Activated CD8-positive, alpha-beta T cell treated with anti-CD3 and anti-CD28 coated beads for 36 hours (primary cell): ENCODE data around the gene ELMO2. TPM values are rescaled to one million over a fixed set of nuclear protein-coding genes. Genes with fewer than 3 reads are reported as not detected.

Source experiments
- ATAC-seq: fragments of 200-7000 bp; cut with Tn5 transposase; one replicate; pipeline ENCODE4 v1.10.0; 2021; ENCODE audit warnings: mild to moderate bottlenecking, moderate library complexity
- CTCF ChIA-PET: fragments of 350-600 bp; sonication (Branson Sonifier 250); formaldehyde crosslinking; loops from one replicate; lab custom pipeline; 2021; ENCODE audit warnings: antibody characterized with exemption; lab: Charles Lee
- POLR2A ChIA-PET: fragments of 350-600 bp; sonication (Branson Sonifier 250); formaldehyde crosslinking; loops from one replicate; lab custom pipeline; 2021; ENCODE audit warnings: antibody characterized with exemption; lab: Charles Lee
- DNase-seq: peaks from one replicate; pipeline ENCODE4 v3.0.0-alpha.2; 2020
- H3K27ac Mint-ChIP-seq: one replicate; pipeline ENCODE4 v1.8.0; 2021; ENCODE audit warnings: mild to moderate bottlenecking, mixed read lengths
- H3K27me3 Mint-ChIP-seq: one replicate; pipeline ENCODE4 v1.8.0; 2021; ENCODE audit warnings: mixed read lengths
- H3K36me3 Mint-ChIP-seq: one replicate; pipeline ENCODE4 v1.8.0; 2021; ENCODE audit warnings: low read depth, mixed read lengths
- H3K4me1 Mint-ChIP-seq: one replicate; pipeline ENCODE4 v1.8.0; 2021; ENCODE audit warnings: low read depth, mixed read lengths
- H3K4me3 Mint-ChIP-seq: one replicate; pipeline ENCODE4 v1.8.0; 2021; ENCODE audit warnings: mild to moderate bottlenecking, moderate library complexity, mixed read lengths
- H3K9me3 Mint-ChIP-seq: one replicate; pipeline ENCODE4 v1.8.0; 2021; ENCODE audit warnings: mixed read lengths
- intact Hi-C: fragments of 100-400 bp; cut with micrococcal nuclease; formaldehyde crosslinking; loops from one replicate; pipeline ENCODE4 v1.10.0; 2022
- total RNA-seq, 2 experiments: library from RNA; stranded (reverse); gene quantifications; one replicate each; pipeline ENCODE4 v1.2.3, GENCODE V29; 2021
- TF ChIP-seq, protein P1 (sequence below): fragments of 200-600 bp; IDR thresholded peaks from one replicate; pipeline ENCODE4 v1.8.0; 2022; ENCODE audit warnings: antibody characterized with exemption, mild to moderate bottlenecking

The ELMO2 gene
- total RNA-seq, 2 experiments from 2014 or later = 36.2 to 38.1 TPM

DNA sequence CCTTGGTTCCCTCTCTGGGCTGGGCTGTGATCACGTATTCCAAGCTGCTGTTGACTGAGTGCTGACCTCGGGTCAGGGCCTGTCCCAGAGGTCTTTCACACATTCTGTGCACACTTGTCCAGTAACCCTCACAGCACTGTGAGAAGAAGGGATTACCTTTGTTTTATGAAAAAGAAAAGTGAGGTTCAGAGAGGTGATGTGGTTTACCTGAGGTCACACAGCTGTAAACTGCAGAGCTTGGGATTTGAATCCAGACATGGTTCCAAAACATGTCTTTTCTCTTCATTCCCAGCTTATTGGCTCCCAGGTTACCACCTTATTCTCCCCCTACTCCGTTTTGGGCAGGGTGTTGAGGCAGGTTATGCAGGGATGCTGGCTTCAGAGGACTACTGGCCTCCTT lies 69.7 kb downstream of the ELMO2 start:
- Mint-ChIP-seq H3K4me1 (no peaks in the 10 kb centered on the region), H3K9me3 (no peaks in the 10 kb centered on the region), H3K27me3 (peaks cover 17% of the 10 kb centered on the region), H3K36me3 (no peaks in the 10 kb centered on the region), H3K4me3 (no peak overlapping the region), H3K27ac (no peak overlapping the region)
- DNase-seq = no peak
- CTCF ChIA-PET = interaction anchor here (1.4 kb wide), 1 partner anchor 12 kb away, joined by 3 read pairs; no protein-coding TSS in a partner anchor
- intact Hi-C loops = no loop called here
- TF ChIP-seq, protein P1, sequence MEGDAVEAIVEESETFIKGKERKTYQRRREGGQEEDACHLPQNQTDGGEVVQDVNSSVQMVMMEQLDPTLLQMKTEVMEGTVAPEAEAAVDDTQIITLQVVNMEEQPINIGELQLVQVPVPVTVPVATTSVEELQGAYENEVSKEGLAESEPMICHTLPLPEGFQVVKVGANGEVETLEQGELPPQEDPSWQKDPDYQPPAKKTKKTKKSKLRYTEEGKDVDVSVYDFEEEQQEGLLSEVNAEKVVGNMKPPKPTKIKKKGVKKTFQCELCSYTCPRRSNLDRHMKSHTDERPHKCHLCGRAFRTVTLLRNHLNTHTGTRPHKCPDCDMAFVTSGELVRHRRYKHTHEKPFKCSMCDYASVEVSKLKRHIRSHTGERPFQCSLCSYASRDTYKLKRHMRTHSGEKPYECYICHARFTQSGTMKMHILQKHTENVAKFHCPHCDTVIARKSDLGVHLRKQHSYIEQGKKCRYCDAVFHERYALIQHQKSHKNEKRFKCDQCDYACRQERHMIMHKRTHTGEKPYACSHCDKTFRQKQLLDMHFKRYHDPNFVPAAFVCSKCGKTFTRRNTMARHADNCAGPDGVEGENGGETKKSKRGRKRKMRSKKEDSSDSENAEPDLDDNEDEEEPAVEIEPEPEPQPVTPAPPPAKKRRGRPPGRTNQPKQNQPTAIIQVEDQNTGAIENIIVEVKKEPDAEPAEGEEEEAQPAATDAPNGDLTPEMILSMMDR = no peak
- POLR2A ChIA-PET = no interaction called here
- no peak for ATAC-seq

DNA sequence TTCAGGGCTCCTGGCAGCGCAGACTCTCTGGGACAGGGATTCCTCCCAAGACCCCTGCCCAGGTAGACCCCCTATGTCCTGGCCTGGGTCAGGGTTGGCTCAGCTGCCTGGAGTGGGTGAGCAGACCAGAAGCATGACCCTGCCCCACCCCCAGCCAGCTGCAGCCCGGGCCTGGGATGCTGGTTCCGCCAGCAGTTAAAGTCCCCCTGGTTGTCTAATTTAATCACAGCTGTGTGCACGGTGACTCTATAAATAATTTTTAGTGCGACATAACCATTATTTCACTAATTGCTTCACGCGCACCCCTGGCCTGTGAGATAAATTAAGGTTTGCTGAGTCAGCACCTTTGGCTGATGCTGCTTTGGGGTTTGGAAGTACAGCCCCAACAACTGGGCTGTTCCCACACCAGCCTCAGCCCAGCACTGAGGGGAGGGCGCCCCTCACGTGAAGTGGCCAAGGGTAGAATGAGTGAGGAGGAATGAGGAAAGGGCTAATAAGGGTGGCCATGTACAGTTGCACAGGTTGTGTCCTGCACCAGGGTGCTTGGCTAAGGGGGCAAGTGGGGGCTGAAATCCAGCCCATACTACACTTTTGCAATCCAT lies 72.0 kb downstream of the ELMO2 start:
- Mint-ChIP-seq H3K27me3 (peaks cover 21% of the 10 kb centered on the region), H3K36me3 (no peaks in the 10 kb centered on the region), H3K9me3 (no peaks in the 10 kb centered on the region), H3K4me1 (no peaks in the 10 kb centered on the region), H3K4me3 (no peak overlapping the region), H3K27ac (no peak overlapping the region)
- DNase-seq (no peak), ATAC-seq (no peak)
- ChIA-PET POLR2A (no interaction called here), CTCF (interaction anchor here (1.7 kb wide), 1 partner anchor 14 kb away, joined by 9 read pairs; no protein-coding TSS in a partner anchor)
- intact Hi-C loops = no loop called here
- TF ChIP-seq, protein P1 = no peak

DNA sequence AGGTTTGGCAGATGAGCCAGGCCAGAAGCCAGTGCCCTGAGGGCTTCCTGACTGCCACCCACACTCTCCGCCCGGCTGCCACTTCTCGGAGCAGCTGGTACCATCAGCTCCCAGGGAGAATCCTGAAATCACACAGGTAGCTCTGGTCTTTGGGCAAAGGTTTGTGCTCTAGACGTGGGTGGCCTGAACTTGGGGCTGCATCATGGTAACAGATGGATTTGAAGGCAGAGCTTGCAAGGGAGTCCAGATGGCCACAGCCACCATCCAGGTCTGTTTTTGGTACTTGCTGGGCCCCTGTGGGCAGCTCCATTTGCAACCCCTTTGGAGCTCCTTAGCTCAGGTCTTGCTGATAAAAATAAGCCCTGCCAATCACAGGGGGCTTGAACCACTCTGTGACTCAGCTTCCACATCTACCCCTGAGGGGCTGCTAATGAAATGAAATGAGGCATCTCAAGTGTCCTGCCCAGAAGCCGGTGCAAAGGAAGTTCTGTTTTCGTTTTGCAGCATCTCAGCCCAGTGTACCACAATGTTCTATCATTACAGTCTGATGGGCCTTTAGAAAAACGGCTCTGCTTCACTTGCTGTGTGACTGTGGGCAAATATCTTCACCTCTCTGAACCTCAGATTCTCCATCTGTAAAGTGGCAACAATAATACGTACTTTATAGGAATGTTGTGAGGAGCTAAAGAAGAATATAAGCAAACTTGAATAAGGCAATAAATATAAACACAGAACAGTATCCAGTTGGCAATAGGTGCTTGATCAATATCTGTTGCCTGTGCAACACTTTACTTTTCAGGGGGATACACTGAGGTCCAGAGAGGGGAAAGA lies 73.0 kb downstream of the ELMO2 start:
- Mint-ChIP-seq H3K27me3 (peaks cover 17% of the 10 kb centered on the region), H3K27ac (no peak overlapping the region), H3K4me3 (no peak overlapping the region), H3K4me1 (no peaks in the 10 kb centered on the region), H3K36me3 (no peaks in the 10 kb centered on the region), H3K9me3 (no peaks in the 10 kb centered on the region)
- intact Hi-C loops = no loop called here
- TF ChIP-seq, protein P1 = no peak
- ATAC-seq (no peak), DNase-seq (no peak)
- POLR2A ChIA-PET = interaction anchor here (1.1 kb wide), 1 partner anchor 11 kb away, joined by 3 read pairs; no protein-coding TSS in a partner anchor
- CTCF ChIA-PET = interaction anchor here (1.7 kb wide), 1 partner anchor 15 kb away, joined by 9 read pairs; no protein-coding TSS in a partner anchor

DNA sequence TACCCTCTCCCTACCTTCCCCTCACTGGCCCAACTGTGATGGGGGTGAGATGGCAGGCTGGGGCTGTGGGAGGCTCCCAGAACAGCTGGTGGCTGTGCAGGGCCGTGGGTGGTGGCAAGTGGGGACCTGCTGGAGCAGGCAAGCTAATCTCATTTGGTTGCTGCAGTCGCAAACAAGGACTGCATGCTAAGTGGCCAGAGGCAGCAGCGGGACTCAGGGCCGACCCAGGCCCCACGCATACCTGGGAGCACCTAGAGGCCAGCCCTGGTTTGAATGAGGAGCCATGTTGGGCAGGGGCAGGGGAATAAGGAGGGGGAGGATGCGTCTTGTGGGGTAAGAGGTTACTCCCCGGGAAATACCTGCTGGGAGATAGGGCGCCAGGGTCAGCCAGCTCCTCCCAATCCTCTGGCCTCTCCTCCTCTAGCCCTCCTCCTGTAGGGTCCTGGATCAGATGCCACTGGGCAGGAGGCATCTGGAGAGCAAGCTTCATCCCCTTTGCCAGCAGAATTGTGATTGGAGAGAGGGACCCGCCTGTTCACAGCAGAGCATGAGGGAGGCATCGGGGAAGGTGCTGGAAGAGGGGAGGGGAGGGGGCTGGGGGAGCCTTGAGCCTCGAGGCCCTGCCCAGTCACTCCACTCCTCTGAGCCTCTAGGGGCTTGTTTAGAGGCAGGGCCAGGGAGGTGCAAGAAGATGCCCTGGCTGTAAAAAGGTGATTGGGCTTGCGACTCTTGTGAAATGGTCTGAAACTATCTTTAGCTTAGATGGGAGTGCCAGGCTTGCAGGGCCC lies 73.8 kb downstream of the ELMO2 start:
- ATAC-seq (no peak), DNase-seq (no peak)
- ChIA-PET CTCF (interaction anchor here (1.0 to 1.7 kb wide), 2 partner anchors 10 to 16 kb away, joined by 3 to 9 read pairs; no protein-coding TSS in a partner anchor), POLR2A (interaction anchor here (1.1 kb wide), 1 partner anchor 12 kb away, joined by 3 read pairs; no protein-coding TSS in a partner anchor)
- peaks cover 17% of the 10 kb centered on the region for H3K27me3 Mint-ChIP-seq
- no peaks in the 10 kb centered on the region for H3K4me1 Mint-ChIP-seq
- intact Hi-C loops = no loop called here
- H3K4me3 Mint-ChIP-seq = no peak overlapping the region
- no peak overlapping the region for H3K27ac Mint-ChIP-seq
- H3K9me3 Mint-ChIP-seq = no peaks in the 10 kb centered on the region
- H3K36me3 Mint-ChIP-seq = no peaks in the 10 kb centered on the region
- TF ChIP-seq, protein P1 = no peak
